Trophoblast cell (in vitro differentiated cells and primary cell): Measurements from ENCODE around the gene RPTOR.

Experiments used
- DNase-seq, 2 donors: peaks; one replicate each; pipeline ENCODE4 v3.0.0-alpha.2; 2016
- H2AFZ ChIP-seq: 2 replicates; pipeline ENCODE4 v1.6.1; 2013; ENCODE audit warnings: low read length, moderate library complexity, mild to moderate bottlenecking; ENCODE audit not compliant: insufficient read depth, poor library complexity
- H2AK5ac ChIP-seq: 2 replicates; pipeline ENCODE4 v1.6.1; 2013; ENCODE audit warnings: mild to moderate bottlenecking, low read length
- H2BK120ac ChIP-seq: 2 replicates; pipeline ENCODE4 v1.6.1; 2013; ENCODE audit warnings: low read length, mild to moderate bottlenecking, moderate library complexity; ENCODE audit not compliant: insufficient read depth, poor library complexity
- H2BK12ac ChIP-seq: 2 replicates; pipeline ENCODE4 v1.6.1; 2013; ENCODE audit warnings: mild to moderate bottlenecking, low read length, moderate library complexity
- H2BK5ac ChIP-seq: 2 replicates; pipeline ENCODE4 v1.6.1; 2013; ENCODE audit warnings: low read length, low read depth, moderate library complexity, mild to moderate bottlenecking; ENCODE audit not compliant: poor library complexity
- H3K14ac ChIP-seq: 2 replicates; pipeline ENCODE4 v1.6.1; 2013; ENCODE audit warnings: mild to moderate bottlenecking, low read length
- H3K18ac ChIP-seq: 2 replicates; pipeline ENCODE4 v1.6.1; 2013; ENCODE audit warnings: mild to moderate bottlenecking, low read length
- H3K23ac ChIP-seq: 2 replicates; pipeline ENCODE4 v1.6.1; 2013; ENCODE audit warnings: low read length
- H3K27ac ChIP-seq: 2 replicates; pipeline ENCODE4 v1.5.1; 2013; ENCODE audit warnings: low read depth, mild to moderate bottlenecking, inconsistent platforms, low read length, moderate library complexity
- H3K27me3 ChIP-seq: 2 replicates; pipeline ENCODE4 v1.6.1; 2013; ENCODE audit warnings: inconsistent platforms, mild to moderate bottlenecking, low read length, moderate library complexity; ENCODE audit not compliant: insufficient read depth
- H3K36me3 ChIP-seq, 2 experiments: 1 replicate in 1 of 2; 2 replicates in 1 of 2; pipeline ENCODE4 v1.6.1; 2013; ENCODE audit warnings: low read length in 2 of 2, mild to moderate bottlenecking in 2 of 2, moderate library complexity in 1 of 2; ENCODE audit not compliant: insufficient read depth in 2 of 2, control insufficient read depth in 1 of 2
- H3K4ac ChIP-seq: 2 replicates; pipeline ENCODE4 v1.6.1; 2013; ENCODE audit warnings: low read depth, mild to moderate bottlenecking, low read length, moderate library complexity
- H3K4me1 ChIP-seq, 2 experiments: 1 replicate in 1 of 2; 2 replicates in 1 of 2; pipeline ENCODE4 v1.6.1; 2013; ENCODE audit warnings: low read length in 2 of 2, mild to moderate bottlenecking in 2 of 2, moderate library complexity in 1 of 2; ENCODE audit not compliant: insufficient read depth in 2 of 2, control insufficient read depth in 1 of 2
- H3K4me2 ChIP-seq: 2 replicates; pipeline ENCODE4 v1.6.1; 2013; ENCODE audit warnings: inconsistent platforms, mild to moderate bottlenecking, low read length, moderate library complexity
- H3K4me3 ChIP-seq: 2 replicates; pipeline ENCODE4 v1.5.1; 2013; ENCODE audit warnings: mild to moderate bottlenecking, low read depth, low read length, inconsistent platforms
- H3K79me1 ChIP-seq: one replicate; pipeline ENCODE4 v1.6.1; 2013; ENCODE audit warnings: low read length
- H3K79me2 ChIP-seq: 2 replicates; pipeline ENCODE4 v1.6.1; 2013; ENCODE audit warnings: low read length, mild to moderate bottlenecking; ENCODE audit not compliant: control insufficient read depth, insufficient read depth, poor library complexity
- H3K9ac ChIP-seq: 2 replicates; pipeline ENCODE4 v1.6.1; 2013; ENCODE audit warnings: mild to moderate bottlenecking, low read length
- H3K9me3 ChIP-seq: 2 replicates; pipeline ENCODE4 v1.6.1; 2013; ENCODE audit warnings: low read depth, mild to moderate bottlenecking, control low read depth, inconsistent platforms, low read length; ENCODE audit not compliant: insufficient read depth
- H4K12ac ChIP-seq: 2 replicates; pipeline ENCODE4 v1.6.1; 2013; ENCODE audit warnings: low read depth, mild to moderate bottlenecking, low read length, moderate library complexity
- H4K8ac ChIP-seq: 2 replicates; pipeline ENCODE4 v1.6.1; 2013; ENCODE audit warnings: low read depth, mild to moderate bottlenecking, low read length, moderate library complexity
- H4K91ac ChIP-seq: one replicate; pipeline ENCODE4 v1.6.1; 2013; ENCODE audit warnings: low read depth, mild to moderate bottlenecking, low read length, moderate library complexity
- WGBS: extraction: QIAGEN DNeasy Blood & Tissue Kit; methylation state at CpG from one replicate; pipeline ENCODE4 v1.1.7; 2013; ENCODE audit warnings: missing lambda C conversion rate; ENCODE audit not compliant: insufficient read length, insufficient coverage; ENCODE audit errors: extremely low coverage; 5-methylcytosine and 5-hydroxymethylcytosine counted together

RPTOR gene

DNA sequence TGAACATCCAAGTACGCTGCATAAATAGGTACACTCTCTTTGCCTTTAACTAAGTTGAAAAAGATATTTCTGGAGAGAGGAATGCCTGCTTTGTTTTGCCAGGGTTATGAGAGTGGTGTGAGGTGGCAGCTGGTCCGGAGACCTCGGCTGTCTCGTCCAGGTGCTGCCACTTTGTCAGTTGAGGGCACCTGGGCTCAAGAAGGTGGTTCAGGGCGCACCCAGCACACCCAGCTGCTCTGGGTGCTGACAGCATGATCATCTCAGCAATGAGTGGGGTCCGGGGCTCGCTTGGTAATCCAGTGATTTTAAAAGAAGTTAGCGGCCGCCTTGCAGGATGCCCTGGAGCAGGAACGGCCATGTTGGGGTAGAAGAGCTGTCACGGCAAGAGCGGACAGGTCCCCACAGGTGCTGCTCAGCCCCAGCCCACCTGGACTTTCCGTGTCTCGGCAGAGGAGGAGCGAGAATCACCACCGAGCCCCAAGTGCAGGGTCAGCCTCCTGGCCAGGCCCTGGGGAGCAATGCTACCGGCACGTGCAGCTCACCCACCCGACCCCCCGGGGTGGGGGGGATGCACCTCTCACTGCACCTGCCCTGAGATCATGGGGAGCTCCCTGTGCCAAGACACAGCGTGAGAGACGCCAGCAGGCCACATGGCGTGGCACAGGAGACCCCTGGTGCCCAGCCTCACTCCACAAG, 379.6 kb downstream of the RPTOR start:
- no CpG with 5 or more reads among the region's 23 CpGs for WGBS
- Histone ChIP-seq H3K4ac (no peak overlapping the region), H4K12ac (no peak overlapping the region), H4K91ac (no peak overlapping the region), H3K9ac (no peak overlapping the region), H3K18ac (no peak overlapping the region), H3K4me1 (no peaks in the 10 kb centered on the region), H2AK5ac (no peak overlapping the region), H3K23ac (no peak overlapping the region), H2BK12ac (no peak overlapping the region), H3K14ac (no peak overlapping the region), H3K4me3 (no peak overlapping the region), H4K8ac (no peak overlapping the region), H3K79me1 (no peaks in the 10 kb centered on the region), H2AFZ (no peak overlapping the region), H2BK120ac (no peak overlapping the region), H3K27me3 (no peaks in the 10 kb centered on the region), H3K4me2 (no peak overlapping the region), H2BK5ac (no peak overlapping the region), H3K36me3 (peaks cover 29 to 38% of the 10 kb centered on the region in 2 experiments), H3K9me3 (no peaks in the 10 kb centered on the region), H3K79me2 (no peaks in the 10 kb centered on the region), H3K27ac (no peak overlapping the region)
- DNase-seq = no peak

DNA sequence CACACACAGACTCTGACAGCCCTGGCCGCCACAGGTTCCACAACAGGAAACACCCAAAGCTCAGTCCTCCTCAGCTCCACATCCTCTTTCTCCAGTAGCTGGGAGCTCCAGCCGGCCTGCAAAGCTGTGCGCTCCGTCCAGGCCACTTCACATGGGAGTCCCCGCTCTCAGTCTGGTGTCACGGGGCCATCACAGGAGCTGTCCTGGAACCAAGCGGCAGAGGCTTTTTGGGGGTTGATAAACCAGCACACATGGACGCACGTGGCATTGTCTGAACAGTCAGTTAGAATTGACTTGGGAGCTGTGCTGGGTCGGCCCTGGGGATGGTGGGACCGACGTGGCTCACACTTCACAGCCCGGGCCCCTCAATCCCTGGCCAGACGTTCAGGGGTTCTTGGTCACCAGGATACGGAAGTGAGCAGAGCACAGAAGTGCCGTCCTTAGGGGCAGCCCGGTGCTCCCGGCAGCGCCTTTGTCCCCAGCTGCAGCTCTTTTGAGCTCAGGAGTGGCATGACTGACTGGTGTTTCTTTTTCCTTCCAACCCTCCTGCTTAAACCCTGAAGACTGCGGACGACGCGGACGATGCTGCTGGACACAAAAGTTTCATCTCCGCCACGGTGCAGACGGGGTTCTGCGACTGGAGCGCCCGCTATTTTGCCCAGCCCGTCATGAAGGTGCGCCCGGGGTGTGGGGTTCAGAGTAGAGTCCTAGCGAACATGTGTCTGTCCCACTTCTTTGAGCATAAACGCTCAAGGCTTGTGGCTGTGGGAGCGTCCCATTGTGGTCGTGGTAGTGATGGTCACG, 380.4 kb downstream of the RPTOR start:
- Histone ChIP-seq H2BK120ac (no peak overlapping the region), H3K79me2 (no peaks in the 10 kb centered on the region), H3K4me2 (no peak overlapping the region), H2AFZ (no peak overlapping the region), H2BK12ac (no peak overlapping the region), H4K12ac (no peak overlapping the region), H3K18ac (no peak overlapping the region), H3K4me1 (no peaks in the 10 kb centered on the region), H3K36me3 (peaks cover 28 to 37% of the 10 kb centered on the region in 2 experiments), H3K27ac (no peak overlapping the region), H3K79me1 (no peaks in the 10 kb centered on the region), H3K23ac (no peak overlapping the region), H4K91ac (no peak overlapping the region), H3K4ac (no peak overlapping the region), H4K8ac (no peak overlapping the region), H3K4me3 (no peak overlapping the region), H3K9ac (no peak overlapping the region), H2BK5ac (no peak overlapping the region), H3K27me3 (no peaks in the 10 kb centered on the region), H2AK5ac (no peak overlapping the region), H3K9me3 (no peaks in the 10 kb centered on the region), H3K14ac (no peak overlapping the region)
- DNase-seq = no peak
- WGBS = no CpG with 5 or more reads among the region's 38 CpGs

DNA sequence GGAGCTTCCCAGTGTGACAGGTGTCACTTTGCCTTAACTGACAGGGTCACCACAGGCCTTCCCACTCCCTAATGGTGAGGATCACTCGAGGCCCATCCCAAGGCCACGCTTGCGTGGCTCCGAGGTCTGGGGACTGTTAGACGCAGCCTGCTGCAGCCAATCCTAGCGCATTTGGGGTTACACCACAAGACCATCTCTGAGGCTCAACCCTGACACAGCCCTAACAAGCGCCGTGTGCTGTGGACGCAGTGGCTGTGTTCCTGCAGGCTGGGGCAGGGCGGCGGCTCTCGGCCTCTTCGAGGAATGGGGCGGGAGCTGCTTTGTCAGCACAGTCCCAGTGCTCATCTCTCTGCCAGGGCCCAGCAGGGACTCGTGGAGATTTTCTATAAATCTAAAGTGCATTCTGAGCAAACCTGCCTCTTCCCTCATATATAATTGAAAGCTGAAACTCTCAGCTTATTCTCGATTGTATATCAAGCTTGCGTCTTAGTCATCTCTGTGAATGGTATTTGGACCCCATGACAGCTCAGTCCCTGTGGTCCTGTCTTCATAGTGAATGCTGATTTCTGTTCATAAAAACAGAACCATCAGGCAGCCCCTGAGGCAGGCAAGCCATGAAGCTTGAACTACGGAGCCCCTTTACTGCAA, 381.2 kb downstream of the RPTOR start:
- H3K4me1 ChIP-seq = no peaks in the 10 kb centered on the region
- no peak for DNase-seq
- H3K4ac ChIP-seq = no peak overlapping the region
- no peak overlapping the region for H2BK5ac ChIP-seq
- H3K79me1 ChIP-seq = no peaks in the 10 kb centered on the region
- H4K12ac ChIP-seq = no peak overlapping the region
- no peak overlapping the region for H4K91ac ChIP-seq
- H3K79me2 ChIP-seq = no peaks in the 10 kb centered on the region
- no peak overlapping the region for H3K18ac ChIP-seq
- no peak overlapping the region for H3K14ac ChIP-seq
- no peak overlapping the region for H3K9ac ChIP-seq
- no peak overlapping the region for H4K8ac ChIP-seq
- no peak overlapping the region for H3K4me3 ChIP-seq
- H3K9me3 ChIP-seq = no peaks in the 10 kb centered on the region
- WGBS = no CpG with 5 or more reads among the region's 18 CpGs
- no peaks in the 10 kb centered on the region for H3K27me3 ChIP-seq
- H2BK120ac ChIP-seq = no peak overlapping the region
- no peak overlapping the region for H3K23ac ChIP-seq
- no peak overlapping the region for H2AK5ac ChIP-seq
- H3K36me3 ChIP-seq = peaks cover 30 to 39% of the 10 kb centered on the region in 2 experiments
- H3K4me2 ChIP-seq = no peak overlapping the region
- H2AFZ ChIP-seq = no peak overlapping the region
- H3K27ac ChIP-seq = no peak overlapping the region
- H2BK12ac ChIP-seq = no peak overlapping the region

DNA sequence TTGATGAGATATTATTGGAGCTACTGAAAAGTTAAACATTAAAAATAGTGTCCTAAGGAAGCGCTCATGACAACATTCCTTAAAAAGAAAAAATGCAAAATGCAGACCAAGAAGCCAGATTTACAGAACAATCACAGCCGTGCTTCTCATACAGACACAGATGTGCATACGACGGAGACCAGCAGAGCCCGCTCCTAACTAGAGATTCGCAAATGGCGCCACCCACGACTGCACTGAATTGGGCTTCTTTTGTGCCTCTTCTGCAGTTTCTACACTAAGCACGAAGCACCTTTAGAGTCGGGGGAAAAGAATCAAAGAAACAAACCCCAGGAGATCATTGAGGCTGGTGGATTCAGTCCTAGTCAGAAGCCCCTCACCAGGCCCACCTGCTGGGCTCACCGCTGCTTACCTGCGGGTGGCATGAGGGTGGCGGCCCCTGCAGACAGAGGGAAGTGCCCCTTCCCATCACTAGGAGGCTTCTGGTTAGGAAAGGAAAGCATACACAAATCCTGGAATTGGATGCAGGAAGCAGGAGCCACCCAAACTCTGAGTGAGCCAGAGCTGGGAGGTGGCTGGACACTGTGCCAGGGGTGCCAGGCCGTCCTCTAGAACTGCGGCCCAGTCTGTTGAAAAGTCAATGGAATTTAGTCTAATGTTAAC, 382.1 kb downstream of the RPTOR start:
- Histone ChIP-seq H3K14ac (no peak overlapping the region), H3K27ac (no peak overlapping the region), H2BK12ac (no peak overlapping the region), H3K9ac (no peak overlapping the region), H2AK5ac (no peak overlapping the region), H2BK120ac (no peak overlapping the region), H2AFZ (no peak overlapping the region), H3K9me3 (no peaks in the 10 kb centered on the region), H3K18ac (no peak overlapping the region), H3K4me3 (no peak overlapping the region), H3K23ac (no peak overlapping the region), H3K4me1 (peaks cover 4 to 5% of the 10 kb centered on the region in 2 experiments), H4K12ac (no peak overlapping the region), H4K8ac (no peak overlapping the region), H3K4me2 (no peak overlapping the region), H2BK5ac (no peak overlapping the region), H3K79me1 (no peaks in the 10 kb centered on the region), H4K91ac (no peak overlapping the region), H3K79me2 (no peaks in the 10 kb centered on the region), H3K36me3 (peaks cover 30 to 38% of the 10 kb centered on the region in 2 experiments), H3K4ac (no peak overlapping the region), H3K27me3 (no peaks in the 10 kb centered on the region)
- DNase-seq = no peak
- no CpG with 5 or more reads among the region's 15 CpGs for WGBS
